ENCODE data around the gene NRAP. TPM values are rescaled to one million over a fixed set of nuclear protein-coding genes. Genes with fewer than 3 reads are reported as not detected.

NRAP gene
- total RNA-seq, result not detected in 2 replicates

- DNase-seq (ENCODE audit: low read depth in 2 of 2), result no peak
Measured at GRCh38 chr10:113663908-113664307, at the start of gene NRAP. TSS of gene NRAP (minus strand) at chr10:113664041. CDS start at chr10:113663882, 159 bp downstream.

GRCh38 chr10:113713640-113713982 is 49.8 kb upstream of the NRAP start:
- no peak for DNase-seq (ENCODE audit: low read depth in 2 of 2)

- no peak for DNase-seq (ENCODE audit: low read depth in 2 of 2)
Measured at GRCh38 chr10:113712755-113713639, 49.2 kb upstream of the NRAP start.

GRCh38 chr10:113712024-113712423 is 48.2 kb upstream of the NRAP start:
- no peak for DNase-seq (ENCODE audit: low read depth in 2 of 2)

GRCh38 chr10:113711142-113711541 is 47.3 kb upstream of the NRAP start:
- no peak for DNase-seq (ENCODE audit: low read depth in 2 of 2)

- DNase-seq (ENCODE audit: low read depth in 2 of 2), result peak; percentile 46 to 59
Measured at GRCh38 chr10:113709221-113709838, 45.5 kb upstream of the NRAP start.

- no peak for DNase-seq (ENCODE audit: low read depth in 2 of 2)
Measured at GRCh38 chr10:113708640-113709039, 44.8 kb upstream of the NRAP start.

- peak in 1 of 2 donors; percentile 11 for DNase-seq (ENCODE audit: low read depth in 2 of 2)
Measured at GRCh38 chr10:113706623-113707022, 42.8 kb upstream of the NRAP start.

GRCh38 chr10:113705344-113705652 is 41.5 kb upstream of the NRAP start:
- DNase-seq (ENCODE audit: low read depth in 2 of 2), result no peak

- peak; percentile 53 to 76 for DNase-seq (ENCODE audit: low read depth in 2 of 2)
Measured at GRCh38 chr10:113704637-113705343, 40.9 kb upstream of the NRAP start.

- no peak for DNase-seq (ENCODE audit: low read depth in 2 of 2)
Measured at GRCh38 chr10:113697595-113697994, 33.8 kb upstream of the NRAP start.

- DNase-seq (ENCODE audit: low read depth in 2 of 2), result no peak
Measured at GRCh38 chr10:113695691-113696090, 31.9 kb upstream of the NRAP start.

- no peak for DNase-seq (ENCODE audit: low read depth in 2 of 2)
Measured at GRCh38 chr10:113693348-113693747, 29.5 kb upstream of the NRAP start.

- no peak for DNase-seq (ENCODE audit: low read depth in 2 of 2)
Measured at GRCh38 chr10:113692271-113692670, 28.4 kb upstream of the NRAP start.

- no peak for DNase-seq (ENCODE audit: low read depth in 2 of 2)
Measured at GRCh38 chr10:113691381-113691780, 27.5 kb upstream of the NRAP start.

GRCh38 chr10:113690749-113691148 is 26.9 kb upstream of the NRAP start:
- no peak for DNase-seq (ENCODE audit: low read depth in 2 of 2)

- DNase-seq (ENCODE audit: low read depth in 2 of 2), result no peak
Measured at GRCh38 chr10:113689574-113689973, 25.7 kb upstream of the NRAP start.

GRCh38 chr10:113689057-113689456 is 25.2 kb upstream of the NRAP start:
- DNase-seq (ENCODE audit: low read depth in 2 of 2), result no peak

- DNase-seq (ENCODE audit: low read depth in 2 of 2), result no peak
Measured at GRCh38 chr10:113687037-113687436, 23.2 kb upstream of the NRAP start.

- no peak for DNase-seq (ENCODE audit: low read depth in 2 of 2)
Measured at GRCh38 chr10:113686028-113686427, 22.2 kb upstream of the NRAP start.

- DNase-seq (ENCODE audit: low read depth in 2 of 2), result no peak
Measured at GRCh38 chr10:113683300-113683699, 19.5 kb upstream of the NRAP start.

Data from lung microvascular endothelial cell (primary cell).